HG03280 (cell line): ENCODE results near the gene SHISA9.
"Not testable (repeated sequence)": the region's sequence is repeated elsewhere in the genome, so short reads cannot be mapped to it uniquely, and the experiment has no call there.

Experiments
- ATAC-seq: cut with Tn5 transposase; IDR thresholded peaks from one replicate; pipeline ENCODE4 v1.9.1; 2021; ENCODE audit warnings: mild to moderate bottlenecking, moderate library complexity; ENCODE audit not compliant: unreplicated experiment

Gene SHISA9

DNA sequence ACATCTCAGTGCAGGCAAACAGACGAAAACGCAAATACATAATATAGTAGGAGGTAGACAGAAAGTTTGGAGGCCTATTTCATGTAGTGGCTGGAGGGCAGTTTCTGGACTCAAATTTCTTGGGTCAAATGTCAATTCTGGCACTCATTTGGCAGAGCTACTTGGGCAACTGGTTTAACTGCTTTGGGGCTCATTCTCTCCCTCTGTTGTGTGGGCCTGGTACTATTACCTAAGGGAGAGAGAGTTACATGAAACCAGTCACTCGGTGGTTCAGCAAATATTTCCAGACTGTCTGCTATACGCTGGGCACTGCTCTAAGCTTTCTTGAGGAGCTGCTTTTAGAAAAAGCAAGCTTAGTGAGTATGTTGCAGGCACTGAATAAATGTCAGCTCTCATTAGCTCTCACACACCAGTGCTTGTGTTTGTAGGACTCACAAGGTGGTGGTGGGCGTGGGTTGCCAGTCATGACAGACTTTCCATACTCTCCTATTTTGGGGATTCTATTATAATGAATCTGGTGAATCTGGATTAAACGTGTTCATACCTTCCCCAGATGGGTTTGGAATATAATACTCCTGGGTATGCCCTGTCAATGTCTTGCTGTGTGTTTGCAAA lies 1.8 kb upstream of the SHISA9 start:
- ATAC-seq, result no peak

DNA sequence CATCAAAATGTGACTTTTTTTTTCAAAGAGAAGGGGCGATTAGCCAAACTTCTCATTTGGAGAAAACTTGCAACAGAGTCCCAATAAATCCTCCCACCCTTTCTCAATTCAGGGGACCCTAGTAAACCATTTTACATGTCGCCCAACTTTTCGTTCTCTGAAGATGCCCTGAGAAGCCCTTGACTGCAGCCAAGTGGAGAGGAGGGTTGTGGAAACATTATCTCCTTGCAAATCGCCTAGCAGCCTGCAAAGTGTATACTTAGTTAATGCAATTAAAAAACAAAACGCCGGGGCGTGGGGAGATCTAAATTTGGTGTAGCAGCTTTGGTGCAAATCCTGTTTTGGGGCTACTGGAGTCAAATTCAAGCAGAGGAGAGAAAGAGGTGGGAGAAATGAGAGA lies 1.2 kb upstream of the SHISA9 start:
- no peak for ATAC-seq

DNA sequence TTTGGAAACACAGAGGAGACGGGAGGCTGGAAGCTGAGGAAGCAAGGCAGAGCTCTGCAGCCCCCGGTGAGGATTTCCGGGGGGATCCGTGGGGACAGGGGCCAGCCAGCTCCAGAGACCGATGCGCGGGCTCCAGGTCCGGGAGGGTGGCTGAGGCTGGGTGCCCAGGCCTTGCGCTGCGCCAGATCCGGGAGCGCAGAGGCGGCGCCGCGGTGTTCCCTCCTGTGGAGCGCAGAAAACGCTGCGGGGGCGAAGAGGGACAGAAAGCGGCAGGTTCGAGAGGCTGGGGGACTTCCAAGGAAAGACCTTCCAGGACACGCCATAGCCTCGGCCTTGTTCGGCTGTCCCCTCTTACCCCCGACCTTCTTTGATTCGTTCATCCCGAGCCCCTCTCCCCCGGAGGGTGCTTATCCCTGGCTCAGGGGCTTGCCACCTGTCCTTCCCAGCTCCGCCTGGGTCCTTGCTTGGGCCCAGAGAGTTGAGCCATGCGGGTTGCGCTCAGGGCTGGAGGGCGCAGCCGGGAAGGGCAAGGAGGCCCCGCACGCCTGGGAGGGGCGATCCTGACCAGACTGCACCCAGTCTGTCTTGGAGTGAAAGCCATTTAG lies 697 bp upstream of the SHISA9 start:
- ATAC-seq, result no peak

DNA sequence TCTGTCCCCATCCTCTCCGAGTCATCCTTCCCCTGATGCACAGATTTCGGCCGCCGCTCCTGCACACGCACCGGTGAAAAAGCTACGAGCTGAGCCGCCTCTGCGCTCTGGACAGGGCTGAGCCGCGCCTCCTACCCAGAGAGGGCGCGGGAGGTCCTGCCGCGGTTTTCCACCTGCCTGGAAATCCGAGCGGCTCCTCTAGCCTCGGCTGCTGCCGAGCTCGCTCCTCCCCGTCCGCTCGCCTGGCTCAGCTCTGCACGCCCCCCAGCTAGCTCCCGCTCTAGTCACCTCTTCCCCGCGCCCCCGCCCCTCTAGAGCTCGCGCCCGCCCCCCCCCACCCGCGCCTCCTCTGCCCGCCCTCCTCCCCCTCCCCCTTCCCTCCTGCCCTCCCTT lies 198 bp upstream of the SHISA9 start:
- no peak for ATAC-seq

DNA sequence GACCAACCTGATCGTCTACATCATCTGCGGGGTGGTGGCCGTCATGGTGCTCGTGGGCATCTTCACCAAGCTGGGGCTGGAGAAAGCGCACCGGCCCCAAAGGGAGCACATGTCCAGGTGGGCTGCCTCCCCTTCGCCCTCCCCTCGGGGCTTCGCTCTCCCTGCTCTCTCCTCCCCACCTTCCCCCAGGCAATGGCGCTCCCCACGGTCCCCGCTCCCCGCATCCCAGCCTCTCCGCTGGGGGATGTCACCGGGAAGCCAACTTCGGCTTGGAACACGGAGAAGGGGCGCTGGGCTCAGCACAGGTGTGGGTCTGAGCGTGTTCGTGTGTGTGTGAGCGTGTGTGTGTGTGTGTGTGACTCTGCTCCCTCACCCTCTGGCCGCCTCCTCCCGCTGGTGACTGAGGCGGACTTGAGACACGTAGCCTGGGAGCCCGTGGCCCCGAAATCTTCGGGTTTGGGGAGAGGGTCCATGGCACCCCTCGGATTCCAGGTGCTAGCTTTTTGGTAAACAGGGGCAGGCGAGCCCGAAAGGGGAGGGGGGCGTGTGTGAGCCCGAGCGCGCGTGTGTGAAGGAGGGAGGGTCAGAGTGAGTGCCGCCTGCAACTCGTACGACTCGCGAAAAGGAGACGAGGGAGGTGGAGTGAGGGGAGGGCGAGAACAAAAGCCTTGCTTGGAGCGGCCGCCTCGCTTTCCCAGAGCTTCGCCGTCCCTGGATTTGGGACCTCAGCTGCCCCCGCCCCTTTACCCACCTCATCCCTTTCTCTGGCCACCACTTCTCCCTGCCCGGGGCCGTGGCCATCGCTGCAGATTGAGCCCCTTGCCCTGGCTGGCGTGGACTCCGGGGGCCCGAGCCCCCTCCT lies 1.3 kb downstream of the SHISA9 start:
- no peak for ATAC-seq

DNA sequence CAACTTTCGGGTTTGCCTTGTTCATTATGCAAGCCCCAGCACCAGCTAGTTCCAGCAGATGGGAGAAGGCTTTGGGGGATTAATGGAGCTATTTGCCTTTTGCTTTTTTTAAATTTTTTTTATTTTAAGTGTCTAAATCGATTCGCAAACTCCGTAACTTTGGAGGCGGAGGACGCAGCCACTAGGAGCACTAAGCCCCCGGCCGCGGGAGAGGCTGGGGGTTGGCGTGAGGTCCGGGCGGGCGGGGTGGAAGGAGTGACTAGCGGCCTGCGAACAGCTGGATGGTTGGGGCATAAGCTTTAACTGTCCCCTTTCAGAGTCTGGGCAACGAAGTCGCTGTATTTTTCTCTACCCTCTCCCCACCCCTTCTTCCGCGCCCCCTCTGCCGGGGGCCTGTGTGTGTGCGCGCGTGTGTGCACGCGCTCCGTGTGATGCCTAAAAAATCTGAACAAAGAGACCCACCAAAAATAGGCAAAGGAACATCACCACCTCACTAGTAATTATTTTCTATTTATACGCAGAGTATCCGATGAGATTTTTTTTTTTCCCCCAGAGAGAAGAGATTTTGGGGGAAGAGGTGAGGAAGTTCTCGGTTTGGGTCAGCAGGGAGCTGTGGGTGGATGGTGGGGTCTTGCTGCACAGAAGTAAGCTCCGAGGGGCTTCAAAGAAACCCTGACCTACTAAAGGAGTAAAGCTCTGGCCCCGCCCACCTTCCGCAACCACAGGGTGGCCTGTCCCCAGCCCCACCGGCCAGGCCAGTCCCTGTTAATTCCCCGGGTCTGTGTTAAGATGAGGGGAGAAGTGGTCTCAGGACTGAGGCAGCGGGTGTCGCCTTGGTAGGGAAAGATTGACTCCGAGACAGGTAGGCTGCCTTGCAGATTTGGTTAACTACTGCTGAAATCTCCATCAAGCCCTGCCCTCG lies 2.3 kb downstream of the SHISA9 start:
- no peak for ATAC-seq

DNA sequence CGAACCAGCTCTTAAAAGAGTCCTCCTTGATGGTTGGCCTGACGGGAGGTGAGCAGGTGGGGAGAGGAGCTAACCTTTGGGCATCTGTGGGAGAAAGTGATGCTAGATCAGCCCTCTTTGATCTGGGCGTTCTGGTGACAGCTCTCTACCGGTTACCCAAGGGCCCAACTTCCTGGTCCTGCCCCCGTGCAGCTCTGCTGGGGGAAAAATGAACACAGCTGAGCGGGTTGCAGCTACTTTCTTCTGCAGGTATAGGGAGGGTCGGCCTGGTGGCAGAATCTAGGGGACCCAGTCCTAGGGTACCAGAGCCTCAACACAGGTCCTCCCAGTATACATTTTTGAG lies 2.9 kb downstream of the SHISA9 start:
- no peak for ATAC-seq

DNA sequence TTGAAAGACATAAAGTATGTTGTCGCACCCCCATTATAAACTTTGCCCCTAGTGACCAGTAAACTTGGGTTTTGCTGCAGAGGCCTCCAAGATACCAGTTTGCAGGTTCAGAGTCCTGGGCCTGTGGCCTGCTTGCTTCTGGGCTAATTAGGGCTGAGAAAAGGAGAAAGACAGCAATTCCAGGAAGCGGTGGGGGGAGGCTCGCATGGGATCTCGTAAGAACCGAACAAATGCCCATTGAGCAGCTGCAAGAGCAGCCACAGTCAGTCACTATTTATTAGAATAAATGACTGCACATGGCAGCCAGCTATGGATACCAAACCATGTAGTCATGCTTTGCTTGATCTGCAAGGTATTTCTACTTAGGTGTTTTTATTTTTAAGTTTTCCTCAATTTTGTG lies 4.9 kb downstream of the SHISA9 start:
- ATAC-seq, result no peak

DNA sequence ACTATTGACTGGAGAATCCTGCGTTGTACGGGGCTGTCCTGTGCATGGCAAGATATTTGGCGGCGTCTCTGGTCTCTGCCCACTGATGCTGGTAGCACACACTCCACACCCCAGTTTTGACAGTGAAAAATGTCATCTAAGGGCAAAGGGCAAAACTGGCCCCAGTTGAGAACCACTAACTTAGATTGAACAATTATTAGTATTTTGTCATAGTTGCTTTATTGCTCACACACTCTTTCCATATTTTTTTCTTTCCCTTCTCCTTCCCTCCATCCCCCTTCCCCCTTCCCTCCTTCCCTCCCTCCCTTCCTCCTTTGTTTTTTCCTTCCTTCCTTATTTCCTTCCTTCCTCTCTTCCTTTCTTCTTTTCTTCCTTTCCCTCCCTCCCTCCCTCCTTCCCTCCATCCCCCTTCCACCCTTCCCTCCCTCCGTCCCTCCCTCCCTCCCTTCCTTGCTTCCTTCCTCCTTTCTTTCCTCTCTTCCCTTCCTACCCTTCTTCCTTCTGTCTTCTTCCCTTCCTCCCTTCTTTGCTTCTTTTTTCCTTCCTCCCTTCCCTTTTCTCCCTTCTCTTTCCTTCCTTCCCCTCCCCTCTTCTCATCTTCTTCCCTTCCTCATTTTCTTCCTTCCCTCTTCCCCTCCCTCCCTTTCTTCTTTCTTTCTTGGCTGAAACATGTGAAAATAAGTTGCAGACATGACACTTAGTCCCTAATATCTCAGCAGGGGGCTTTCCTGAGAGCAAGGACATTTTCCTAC lies 5.5 kb downstream of the SHISA9 start:
- ATAC-seq, result no peak

DNA sequence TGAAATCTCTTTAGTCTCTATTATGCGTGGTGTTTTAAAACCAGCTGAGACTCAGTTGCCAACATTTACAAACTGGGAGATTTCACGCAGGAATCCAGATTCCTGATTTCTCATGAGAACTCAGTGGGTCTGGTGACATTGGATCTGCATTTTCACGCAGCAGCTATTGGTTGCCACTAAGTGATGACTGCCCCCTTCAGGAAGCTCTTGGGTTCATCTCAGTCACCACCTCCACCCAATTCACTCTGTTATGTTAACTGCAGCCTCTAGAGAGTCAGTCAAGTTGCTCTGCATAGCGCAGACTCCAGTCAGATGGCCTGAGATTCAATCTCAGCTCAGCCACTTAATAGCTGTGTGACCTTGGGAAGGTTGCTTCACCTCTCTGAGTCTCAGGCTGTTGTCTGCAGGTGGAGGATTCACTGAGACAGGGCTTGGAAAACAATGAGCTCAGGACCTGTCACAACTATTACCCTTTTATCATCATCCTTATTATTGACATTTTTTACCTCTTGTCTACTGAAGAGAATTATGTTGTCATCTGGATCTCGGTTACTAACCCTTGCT lies 6.4 kb downstream of the SHISA9 start:
- no peak for ATAC-seq

DNA sequence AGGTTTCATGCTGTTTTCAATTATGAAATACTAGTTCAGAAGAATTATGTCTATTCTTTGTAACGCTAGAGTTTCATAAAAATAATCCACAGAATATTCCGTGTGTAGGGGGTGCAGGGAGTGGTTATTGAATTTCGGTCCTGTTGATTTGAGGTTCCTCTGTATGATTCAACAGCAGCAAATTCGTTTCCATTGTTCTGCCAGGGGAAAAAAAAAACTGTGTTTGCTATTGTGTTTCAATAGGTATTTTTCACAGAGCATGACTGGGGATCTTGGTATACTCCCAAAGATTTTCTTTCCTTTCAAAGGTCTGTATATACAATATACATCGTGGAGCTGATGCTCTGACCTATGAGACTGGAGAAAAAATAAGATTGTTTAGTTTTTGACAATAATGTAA lies 15.8 kb downstream of the SHISA9 start:
- no peak for ATAC-seq

DNA sequence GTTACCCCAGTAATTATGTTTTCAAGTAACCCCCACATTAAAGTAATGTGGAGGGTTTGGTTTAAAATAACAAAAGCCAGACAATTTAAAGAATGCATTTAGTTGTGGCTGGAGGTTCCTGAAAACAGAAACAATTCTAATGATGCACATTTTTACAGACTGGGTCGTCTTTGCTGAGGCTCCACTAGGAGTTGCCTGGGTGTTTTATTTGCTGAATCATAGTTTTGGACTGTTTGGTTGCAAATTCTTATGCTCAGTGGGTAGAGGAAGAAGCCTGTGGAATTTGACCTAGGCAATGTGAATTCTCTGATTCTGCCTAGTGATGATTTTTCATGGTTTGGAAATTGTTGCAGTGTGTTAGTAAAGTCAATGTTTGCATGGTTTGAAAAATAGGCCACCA lies 16.3 kb downstream of the SHISA9 start:
- ATAC-seq, result no peak

DNA sequence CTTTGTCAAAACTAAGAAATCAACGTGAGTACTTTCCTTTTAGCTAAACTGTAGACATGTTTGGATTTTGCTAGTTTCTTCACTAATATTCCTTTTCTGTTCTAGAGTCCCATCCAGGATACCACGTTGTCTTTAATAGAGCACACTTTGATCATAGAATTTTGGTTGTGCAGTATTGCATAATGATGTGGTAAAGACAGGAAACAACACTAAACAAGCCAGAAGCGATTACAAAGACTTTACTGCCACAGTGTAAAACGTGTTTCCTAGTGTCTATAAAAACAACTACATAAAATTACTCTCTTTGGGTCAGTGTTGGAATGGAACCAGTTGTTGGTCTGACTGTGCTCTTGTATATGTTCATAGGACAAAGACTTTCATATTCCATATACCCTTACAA lies 19.3 kb downstream of the SHISA9 start:
- ATAC-seq, result no peak

DNA sequence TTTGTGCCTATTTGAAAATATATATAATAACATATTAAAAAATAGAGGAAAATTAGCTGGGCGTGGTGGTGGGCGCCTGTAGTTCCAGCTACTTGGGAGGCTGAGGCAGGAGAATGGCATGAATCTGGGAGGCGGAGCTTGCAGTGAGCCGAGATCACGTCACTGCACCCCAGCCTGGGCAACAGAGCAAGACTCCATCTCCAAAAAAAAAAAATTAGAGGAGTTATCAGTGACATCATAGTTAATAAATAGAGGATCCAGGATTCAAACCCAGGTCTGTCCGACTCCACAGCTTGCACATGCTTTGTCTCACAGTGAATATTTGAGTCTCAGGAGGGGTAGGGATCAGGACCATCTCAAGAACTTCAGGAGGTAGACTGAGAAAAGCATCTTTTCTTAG lies 22.2 kb downstream of the SHISA9 start:
- ATAC-seq, result not testable (repeated sequence)

DNA sequence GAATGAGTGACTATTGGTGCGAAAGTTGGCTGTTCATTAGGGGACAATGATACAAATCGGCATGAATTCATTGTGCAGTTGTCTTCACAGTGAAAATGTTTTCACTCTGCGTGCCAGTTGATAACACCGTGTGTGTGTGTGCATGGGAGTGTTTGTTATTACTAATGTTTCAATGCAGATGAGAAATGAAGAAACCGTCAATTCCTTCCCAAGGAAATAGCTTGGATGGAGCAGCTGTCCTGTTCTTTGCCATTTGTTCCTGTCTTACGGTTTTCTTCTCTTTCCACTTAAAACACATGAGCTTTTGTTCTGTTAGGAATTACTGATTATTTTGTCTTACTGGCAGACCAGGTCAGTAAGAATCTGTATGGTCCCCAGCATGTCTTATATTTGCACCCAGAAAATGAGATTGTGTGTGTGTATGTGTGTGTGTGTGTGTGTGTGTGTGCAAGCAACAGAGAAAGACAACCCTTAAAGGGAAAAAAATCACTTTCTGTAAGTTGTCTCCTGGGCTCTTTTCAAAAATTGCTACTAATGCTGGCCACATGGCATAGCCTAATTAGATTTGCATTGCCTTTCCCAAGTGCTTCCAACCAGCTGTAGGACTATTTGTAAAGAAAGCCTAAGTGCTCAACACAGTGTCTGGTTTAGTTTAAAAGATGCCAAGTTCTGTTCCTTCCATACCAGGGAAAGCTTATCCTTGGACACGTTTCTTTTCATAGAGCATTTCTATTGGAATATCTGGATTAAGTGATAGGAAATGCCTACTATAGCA lies 23.8 kb downstream of the SHISA9 start:
- no peak for ATAC-seq

DNA sequence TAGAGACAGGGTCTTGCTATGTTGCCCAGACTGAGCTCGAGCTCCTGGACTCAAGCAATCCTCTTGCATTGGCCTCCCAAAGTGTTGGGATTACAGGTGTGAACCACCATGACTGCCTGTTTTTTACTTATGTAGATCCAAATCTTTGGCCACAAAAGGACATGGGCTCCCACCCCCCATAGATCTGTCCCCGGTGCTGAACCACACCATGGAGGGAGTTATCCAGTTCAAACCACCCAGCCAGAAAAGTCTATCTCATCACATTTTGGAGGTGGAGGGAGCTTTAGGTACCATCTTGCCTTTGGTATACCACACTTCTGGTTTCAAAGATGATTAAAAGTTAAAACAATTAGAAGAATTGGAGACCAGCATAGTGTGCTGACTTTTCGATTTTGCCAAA lies 26.2 kb downstream of the SHISA9 start:
- no peak for ATAC-seq

DNA sequence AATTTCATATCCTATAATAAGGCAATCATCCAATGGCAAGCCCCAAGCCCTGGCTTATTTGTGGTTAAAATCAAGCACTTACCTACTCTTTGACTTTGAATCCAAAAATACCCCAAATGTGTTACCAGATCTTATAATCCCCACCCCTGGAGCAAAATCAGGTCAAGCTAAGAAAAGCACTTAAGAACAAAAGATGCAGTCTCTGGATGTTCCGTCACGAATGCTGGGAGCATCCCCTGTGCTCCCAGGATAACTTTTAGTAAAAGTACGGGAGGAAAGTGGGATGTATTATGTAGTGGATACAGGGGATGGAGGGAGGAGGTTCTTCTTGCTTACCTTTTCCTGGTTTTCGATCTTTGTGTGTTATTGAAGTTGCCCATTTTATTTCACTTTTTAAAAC lies 29.5 kb downstream of the SHISA9 start:
- no peak for ATAC-seq

DNA sequence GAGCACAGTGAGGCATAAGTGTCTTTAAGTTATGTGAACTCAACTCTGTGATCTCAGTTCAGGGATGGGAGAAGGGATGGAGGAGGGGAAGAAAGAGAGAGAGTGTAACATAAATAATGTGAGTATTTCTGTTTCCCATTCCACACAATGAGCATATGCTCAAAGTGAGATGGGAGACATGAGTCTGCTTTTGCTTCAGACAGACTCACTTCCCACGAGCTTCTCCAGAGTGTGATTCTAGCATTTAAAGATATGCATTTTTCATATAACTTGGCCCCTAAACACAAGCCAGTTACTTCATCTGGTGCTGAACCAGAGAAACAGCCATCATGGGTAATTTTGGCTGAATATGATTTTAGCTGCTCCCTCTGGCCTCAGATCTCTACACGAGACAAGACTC lies 35.0 kb downstream of the SHISA9 start:
- ATAC-seq, result no peak

DNA sequence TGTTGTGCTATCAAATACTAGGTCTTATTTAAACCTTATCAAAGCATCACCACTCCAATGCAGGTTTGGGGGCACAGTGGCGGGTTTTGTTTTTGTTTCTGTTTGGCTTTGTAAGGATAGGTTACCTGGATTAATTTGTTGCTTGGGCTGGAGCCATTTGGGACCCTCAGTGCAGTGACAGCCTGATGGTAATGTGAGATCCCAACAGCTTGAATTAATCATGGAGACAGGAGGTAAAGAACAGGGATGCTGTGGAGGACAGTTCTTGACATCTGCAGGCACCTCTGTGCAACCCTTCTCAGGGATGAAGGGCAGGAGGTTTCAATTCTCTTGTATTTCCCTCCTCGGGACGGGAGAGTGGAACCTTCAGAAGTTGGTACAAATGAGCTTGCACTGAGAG lies 40.5 kb downstream of the SHISA9 start:
- no peak for ATAC-seq

DNA sequence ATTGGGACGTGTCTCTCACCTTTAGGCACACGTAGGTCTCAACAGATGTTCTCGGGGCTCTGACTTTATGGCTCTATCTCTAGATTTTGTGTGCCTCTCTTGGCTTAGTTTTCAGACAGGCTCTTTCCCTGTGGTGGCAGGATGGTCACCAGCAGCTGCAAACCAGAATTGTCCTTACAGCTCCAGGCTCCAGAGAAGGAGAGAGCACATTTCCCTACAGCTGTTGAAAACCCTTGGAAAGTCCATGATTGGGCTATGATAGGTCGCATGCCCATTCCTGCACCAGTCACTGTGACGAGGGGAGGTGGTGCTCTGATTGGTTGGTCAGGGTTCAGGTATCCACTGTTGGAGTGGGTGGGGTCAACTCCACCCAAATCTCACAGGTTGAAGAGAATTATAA lies 41.5 kb downstream of the SHISA9 start:
- no peak for ATAC-seq
